HepG2 (cell line): Measurements from ENCODE around the gene OSBPL9. TPM values are rescaled to one million over a fixed set of nuclear protein-coding genes. Genes with fewer than 3 reads are reported as not detected.

Source experiments
- ATAC-seq: fragments of 200-7000 bp; cut with Tn5 transposase; 3 replicates; pipeline ENCODE4 v1.9.1; 2020; ENCODE audit warnings: mild to moderate bottlenecking, moderate library complexity
- BruUV-seq: library from RNA; stranded (reverse); fragments of 400-500 nt; replicated peaks from 2 replicates; lab custom pipeline; 2021; lab: Mats Ljungman, UMichigan
- CTCF ChIA-PET: fragments of 300-600 bp; formaldehyde crosslinking; extraction: SDS; loops from one replicate; lab custom pipeline; 2021; ENCODE audit warnings: low total read pairs, inconsistent platforms, low intra/inter-chr PET ratio; lab: Yijun Ruan, JAX
- POLR2A ChIA-PET: fragments of 350-600 bp; sonication (Branson Sonifier 250); formaldehyde crosslinking; loops from one replicate; lab custom pipeline; 2020; ENCODE audit warnings: antibody characterized with exemption, inconsistent platforms; lab: Yijun Ruan, JAX
- DNase-seq: peaks from one replicate; pipeline ENCODE4 v3.0.0-alpha.2; 2015; ENCODE audit warnings: low spot score
- FAIRE-seq: peaks from 3 replicates; lab custom pipeline; 2011; peaks lifted over from hg19 to GRCh38; lab: Jason Lieb, UNC
- H2AFZ ChIP-seq: one replicate; pipeline ENCODE4 v1.6.1; 2011; ENCODE audit warnings: low read length, inconsistent platforms
- H3K27ac ChIP-seq: fragments of 300-600 bp; 3 replicates; pipeline ENCODE4 v1.8.0; 2011; ENCODE audit warnings: mixed run types, mild to moderate bottlenecking, mixed read lengths, low read length, inconsistent platforms; ENCODE audit not compliant: insufficient read depth; ENCODE audit errors: extremely low read length
- H3K27me3 ChIP-seq, 2 experiments: fragments of 200-600 bp in 1 of 2; 2 replicates in 1 of 2; 3 replicates in 1 of 2; pipeline versions ENCODE4 v1.6.0 to v1.8.0; 2011; ENCODE audit warnings: low read length in 2 of 2, mild to moderate bottlenecking in 2 of 2, moderate library complexity in 2 of 2, inconsistent platforms in 1 of 2; ENCODE audit not compliant: insufficient read depth in 2 of 2, control insufficient read depth in 1 of 2
- H3K36me3 ChIP-seq, 2 experiments: fragments of 200-600 bp in 1 of 2; replicated peaks in 1 of 2; 2 replicates in 1 of 2; 3 replicates in 1 of 2; pipeline versions ENCODE4 v1.5.1 to v1.8.0; 2011; ENCODE audit warnings: low read length in 2 of 2, inconsistent platforms in 1 of 2; ENCODE audit not compliant: insufficient read depth in 2 of 2, control insufficient read depth in 1 of 2
- H3K4me1 ChIP-seq: 2 replicates; pipeline ENCODE4 v1.5.1; 2012; ENCODE audit warnings: low read length, inconsistent platforms; ENCODE audit not compliant: insufficient read depth
- H3K4me2 ChIP-seq: 2 replicates; pipeline ENCODE4 v1.6.0; 2011; ENCODE audit warnings: low read depth, low read length, inconsistent platforms
- H3K4me3 ChIP-seq, 3 experiments: fragments of 200-600 bp in 1 of 3; sonication (generic), shearing (Covaris generic) in 1 of 3; replicated peaks in 1 of 3; 2 replicates each; pipeline ENCODE4 v1.5.1; 2011 to 2016; ENCODE audit warnings: low read length in 3 of 3, inconsistent platforms in 2 of 3, low read depth in 2 of 3, mild to moderate bottlenecking in 2 of 3, control low read depth in 1 of 3, mixed read lengths in 1 of 3; ENCODE audit not compliant: insufficient read depth in 1 of 3
- H3K79me2 ChIP-seq: one replicate; pipeline ENCODE4 v1.6.1; 2011; ENCODE audit warnings: low read length, inconsistent platforms; ENCODE audit not compliant: insufficient read depth
- H3K9ac ChIP-seq: 2 replicates; pipeline ENCODE4 v1.6.0; 2011; ENCODE audit warnings: mild to moderate bottlenecking, low read depth, low read length, inconsistent platforms; ENCODE audit not compliant: insufficient read depth
- H3K9me3 ChIP-seq: 2 replicates; pipeline ENCODE4 v1.5.1; 2012; ENCODE audit warnings: mild to moderate bottlenecking, low read length
- H4K20me1 ChIP-seq: 2 replicates; pipeline ENCODE4 v1.6.0; 2011; ENCODE audit warnings: inconsistent platforms, mild to moderate bottlenecking, low read length, moderate library complexity; ENCODE audit not compliant: insufficient read depth
- HMG20A ChIP-seq: IDR thresholded peaks from 2 replicates; pipeline ENCODE4 v1.6.1; 2016; ENCODE audit warnings: borderline replicate concordance
- IKZF1 ChIP-seq: fragments of 450-650 bp; IDR thresholded peaks from 2 replicates; pipeline ENCODE4 v1.7.1; 2016
- KDM2A ChIP-seq: sonication (generic); formaldehyde crosslinking; IDR thresholded peaks from 2 replicates; pipeline ENCODE4 v1.4.0; 2020; ENCODE audit warnings: low read depth, missing genetic modification reagents, borderline replicate concordance
- RAD51 ChIP-seq: fragments of 450-650 bp; IDR thresholded peaks from 2 replicates; pipeline ENCODE4 v1.6.1; 2016; ENCODE audit warnings: borderline replicate concordance
- WIZ ChIP-seq: sonication (generic); formaldehyde crosslinking; IDR thresholded peaks from 2 replicates; pipeline ENCODE4 v1.5.1; 2020; ENCODE audit warnings: mild to moderate bottlenecking, missing genetic modification reagents
- ZNF280B ChIP-seq: sonication (generic); formaldehyde crosslinking; IDR thresholded peaks from 2 replicates; pipeline ENCODE4 v1.5.0; 2020; ENCODE audit warnings: missing genetic modification reagents, mild to moderate bottlenecking, borderline replicate concordance
- ZNF446 ChIP-seq: sonication (generic); formaldehyde crosslinking; IDR thresholded peaks from 2 replicates; pipeline ENCODE4 v1.5.0; 2020; ENCODE audit warnings: mild to moderate bottlenecking, missing genetic modification reagents
- ZNF619 ChIP-seq: sonication (generic); formaldehyde crosslinking; IDR thresholded peaks from 2 replicates; pipeline ENCODE4 v1.4.0; 2020; ENCODE audit warnings: mild to moderate bottlenecking, missing genetic modification reagents
- in situ Hi-C: cut with HindIII; loops from 2 replicates; pipeline ENCODE4 v1.10.0; 2017; ENCODE audit warnings: low pct_unique_long_range_greater_than_20kb; ENCODE audit not compliant: extremely low pct_ligation_motif_present
- intact Hi-C: fragments of 100-400 bp; cut with micrococcal nuclease; formaldehyde crosslinking; loops from one replicate; pipeline ENCODE4 v1.10.0; 2022; ENCODE audit not compliant: unreplicated experiment
- polyA plus RNA-seq, 8 experiments: library from polyadenylated mRNA; depleted of rRNA in 3 of 8; stranded (reverse) in 7 of 8; unstranded in 1 of 8; fragments of >200 nt; fragmentation: Illumina TruSeq in 4 of 8; extraction: Trizol in 4 of 8; gene quantifications; 2 replicates each; pipeline versions ENCODE4 v1.2.1 to v1.2.3, GENCODE V29; 2011 to 2016; ENCODE audit warnings: low read depth in 4 of 8, missing spikeins in 1 of 8, mixed read lengths in 1 of 8; ENCODE audit not compliant: insufficient read depth in 1 of 8
- total RNA-seq, 5 experiments: library from RNA; depleted of rRNA; stranded (reverse); fragments of >200 nt; fragmentation: Illumina TruSeq; extraction: Trizol; gene quantifications; 2 replicates each; pipeline ENCODE4 v1.2.3, GENCODE V29; 2016; ENCODE audit warnings: low read depth in 1 of 5
- TF ChIP-seq, protein P1 (sequence below): IDR thresholded peaks from 2 replicates; pipeline ENCODE4 v1.6.1; 2016; ENCODE audit warnings: low read depth, control low read depth

Gene OSBPL9
- total and polyA plus RNA-seq, 2 of the 13 experiments (the other 11 are each of a cell fraction or from before 2014, with no cell fraction given) = 83.6 to 142 TPM

DNA sequence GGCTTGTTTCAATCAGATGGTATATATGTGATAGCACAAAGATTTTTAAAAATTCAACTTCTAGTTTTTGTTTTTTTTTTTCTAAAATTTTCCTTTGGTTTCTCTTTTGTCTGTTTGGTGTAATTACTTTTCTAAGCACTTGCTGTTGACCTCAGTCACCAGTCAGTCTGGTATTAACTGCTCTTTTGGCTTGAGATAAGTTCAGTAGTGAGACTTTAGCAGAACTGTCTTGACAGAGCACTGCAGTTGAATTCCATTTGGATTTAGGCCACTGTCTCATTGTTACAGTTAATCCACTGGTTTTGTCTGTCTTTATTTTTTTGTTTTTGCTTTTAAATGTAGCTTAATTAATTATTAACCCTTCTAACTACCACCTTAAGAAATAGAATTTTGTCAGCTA, 36.2 kb downstream of the OSBPL9 start:
- no peak overlapping the region for H2AFZ ChIP-seq
- ATAC-seq (no peak), FAIRE-seq (no peak), DNase-seq (no peak)
- no peak overlapping the region for H3K27ac ChIP-seq
- in situ Hi-C loops = no loop called here
- intact Hi-C loops = no loop called here
- H3K27me3 ChIP-seq = no peaks in the 10 kb centered on the region
- peaks cover 6% of the 10 kb centered on the region for H3K79me2 ChIP-seq
- CTCF ChIA-PET = no interaction called here
- no peak overlapping the region for H3K4me2 ChIP-seq
- H4K20me1 ChIP-seq = peaks cover 2% of the 10 kb centered on the region
- peaks cover 0 to 20% of the 10 kb centered on the region in 2 experiments; a peak in 2 of 5 replicates for H3K36me3 ChIP-seq
- no peak for TF ChIP-seq ZNF280B (CRISPR knock-in tag)
- TF ChIP-seq ZNF446 (CRISPR knock-in tag) = no peak
- no peak for TF ChIP-seq KDM2A
- no peak for TF ChIP-seq ZNF619
- TF ChIP-seq IKZF1 = no peak
- TF ChIP-seq WIZ (CRISPR knock-in tag) = no peak
- TF ChIP-seq, protein P1, sequence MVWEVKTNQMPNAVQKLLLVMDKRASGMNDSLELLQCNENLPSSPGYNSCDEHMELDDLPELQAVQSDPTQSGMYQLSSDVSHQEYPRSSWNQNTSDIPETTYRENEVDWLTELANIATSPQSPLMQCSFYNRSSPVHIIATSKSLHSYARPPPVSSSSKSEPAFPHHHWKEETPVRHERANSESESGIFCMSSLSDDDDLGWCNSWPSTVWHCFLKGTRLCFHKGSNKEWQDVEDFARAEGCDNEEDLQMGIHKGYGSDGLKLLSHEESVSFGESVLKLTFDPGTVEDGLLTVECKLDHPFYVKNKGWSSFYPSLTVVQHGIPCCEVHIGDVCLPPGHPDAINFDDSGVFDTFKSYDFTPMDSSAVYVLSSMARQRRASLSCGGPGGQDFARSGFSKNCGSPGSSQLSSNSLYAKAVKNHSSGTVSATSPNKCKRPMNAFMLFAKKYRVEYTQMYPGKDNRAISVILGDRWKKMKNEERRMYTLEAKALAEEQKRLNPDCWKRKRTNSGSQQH (CRISPR knock-in tag) = no peak
- TF ChIP-seq HMG20A (CRISPR knock-in tag) = no peak
- TF ChIP-seq RAD51 = no peak
- H3K9ac ChIP-seq = no peak overlapping the region
- BruUV-seq = no TSS peak
- no peak overlapping the region for H3K4me3 ChIP-seq
- POLR2A ChIA-PET = no interaction called here
- peaks cover 41% of the 10 kb centered on the region for H3K4me1 ChIP-seq
- no peaks in the 10 kb centered on the region for H3K9me3 ChIP-seq
